Tongue (tissue), 2 donors: ENCODE results near the gene ATG10. TPM values are rescaled to one million over a fixed set of nuclear protein-coding genes. Genes with fewer than 3 reads are reported as not detected.
"Not testable (repeated sequence)": the region's sequence is repeated elsewhere in the genome, so short reads cannot be mapped to it uniquely, and the experiment has no call there.

Experiments
- DNase-seq: peaks from one replicate; pipeline ENCODE4 v3.0.0-alpha.2; 2015
- total RNA-seq: library from RNA; depleted of rRNA; stranded (reverse); fragments of >200 nt; gene quantifications from one replicate; pipeline ENCODE4 v1.2.3, GENCODE V29; 2014

ATG10 gene
- total RNA-seq, 1 donor from 2014 or later = 11.3 TPM

GRCh38 chr5:82129723-82130285, 158.0 kb downstream of the ATG10 start:
- no peak for DNase-seq

- DNase-seq = no peak
Measured at GRCh38 chr5:82130602-82131001, 158.8 kb downstream of the ATG10 start.

DNA sequence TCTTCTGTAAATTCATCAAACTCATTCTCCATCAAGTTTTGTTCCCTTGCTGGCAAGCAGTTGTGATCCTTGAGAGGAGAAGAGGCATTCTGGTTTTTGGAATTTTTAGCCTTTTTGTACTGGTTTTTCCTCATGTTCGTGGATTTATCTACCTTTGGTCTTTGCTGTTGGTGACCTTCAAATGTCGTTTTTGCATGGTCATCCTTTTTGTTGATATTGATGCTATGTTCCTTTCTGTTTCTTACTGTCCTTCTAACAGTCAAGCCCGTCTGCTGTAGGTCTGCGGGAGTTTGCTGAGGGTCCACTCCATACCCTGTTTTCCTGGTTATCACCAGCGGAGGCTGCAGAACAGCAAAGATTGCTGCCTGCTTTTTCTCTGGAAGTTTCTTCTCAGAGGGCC, 165.4 kb downstream of the ATG10 start:
- no peak for DNase-seq

GRCh38 chr5:82139837-82140236, 168.0 kb downstream of the ATG10 start:
- not testable (repeated sequence) for DNase-seq

DNA sequence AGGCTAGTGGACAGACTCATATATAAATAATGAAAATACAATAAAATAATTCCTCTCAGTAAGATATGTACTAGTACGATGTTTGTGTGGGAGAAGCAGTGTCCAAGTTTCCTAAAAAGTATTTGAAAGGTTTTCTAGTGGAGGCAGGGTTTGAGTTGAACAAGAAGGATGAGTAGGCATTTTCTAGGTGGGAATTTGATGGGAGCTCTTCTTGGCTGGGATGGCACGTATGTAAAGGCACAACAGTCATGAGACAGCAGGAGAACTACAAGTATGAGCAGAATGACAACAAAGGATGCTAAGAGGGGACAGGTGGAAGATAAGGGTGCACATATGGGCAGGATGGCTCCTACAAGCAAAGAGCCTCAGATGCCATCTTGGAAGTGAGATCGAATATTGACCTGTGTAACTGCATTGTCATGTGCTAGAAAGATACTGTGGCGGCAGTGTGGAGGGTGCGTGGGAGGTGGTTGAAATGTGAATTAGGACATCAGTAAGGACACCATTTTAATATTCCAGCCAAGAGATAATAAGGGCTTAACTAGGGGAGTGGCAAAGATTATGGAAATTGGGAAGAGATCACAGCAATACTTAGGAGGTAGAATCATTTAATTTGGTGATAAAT, 170.5 kb downstream of the ATG10 start:
- DNase-seq = no peak

DNA sequence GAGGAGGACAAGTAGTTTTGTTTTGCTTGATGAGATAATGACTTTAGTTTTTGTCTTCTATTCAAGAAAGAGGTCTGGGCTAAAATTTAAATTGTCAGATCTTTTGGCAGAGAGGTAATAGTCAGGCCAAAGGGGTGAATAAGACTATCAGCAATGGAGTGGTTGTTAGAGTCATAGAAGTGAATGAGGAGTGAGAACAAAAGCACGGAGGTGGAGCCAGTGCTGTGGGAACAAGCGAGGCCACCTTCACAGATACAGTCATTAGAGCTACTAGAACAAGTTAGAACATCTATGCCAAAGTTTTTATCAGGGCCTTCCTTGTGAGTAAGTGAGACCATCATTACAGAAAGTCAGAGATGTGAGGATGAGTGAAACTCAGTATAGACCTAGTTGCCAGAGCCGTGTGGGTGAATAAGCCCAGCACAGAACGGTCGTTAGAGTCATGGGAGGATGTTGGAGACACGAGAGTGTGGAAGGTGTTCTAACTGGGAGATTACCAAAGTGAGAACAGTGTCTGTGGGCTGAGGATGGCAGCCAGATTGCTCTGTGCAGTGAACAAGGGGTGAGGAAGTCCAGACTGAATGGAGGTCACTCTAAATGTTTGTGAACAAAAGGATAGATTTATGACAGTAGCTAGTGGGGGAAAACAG, 171.2 kb downstream of the ATG10 start:
- no peak for DNase-seq

DNA sequence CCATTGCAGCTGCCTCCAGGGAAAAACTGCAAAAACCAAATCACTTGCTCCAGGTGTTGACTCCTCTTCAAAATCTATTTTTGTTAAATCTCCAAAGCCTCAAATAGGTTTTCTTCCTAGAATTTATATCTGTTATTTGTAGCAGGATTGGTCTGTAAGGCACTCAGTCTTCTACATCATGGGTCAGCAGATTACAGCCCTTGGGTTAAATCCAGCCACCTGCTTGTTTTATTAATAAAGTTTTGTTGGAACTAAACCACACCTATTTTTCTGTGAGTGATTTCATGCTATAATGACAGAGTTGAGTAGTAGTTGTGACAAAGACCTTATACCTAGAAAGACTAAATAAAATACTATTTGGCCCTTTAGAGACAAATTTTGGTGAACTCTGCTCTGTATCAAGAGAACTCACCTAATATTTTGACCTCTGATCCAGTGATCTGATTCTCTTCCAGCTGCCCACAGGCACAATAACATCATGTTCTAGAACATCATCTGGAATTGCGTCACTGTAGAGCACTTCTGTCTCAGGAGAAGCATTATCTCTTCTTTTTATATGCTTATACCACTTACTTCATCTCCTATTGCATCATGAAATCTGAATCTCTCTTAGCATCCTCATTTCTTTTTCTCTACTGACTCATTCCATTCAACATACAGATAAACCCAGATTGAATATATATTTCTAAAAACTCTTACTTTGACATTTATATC, 176.2 kb downstream of the ATG10 start:
- DNase-seq = no peak

- DNase-seq = no peak
Measured at GRCh38 chr5:82149434-82149833, 177.6 kb downstream of the ATG10 start.

DNA sequence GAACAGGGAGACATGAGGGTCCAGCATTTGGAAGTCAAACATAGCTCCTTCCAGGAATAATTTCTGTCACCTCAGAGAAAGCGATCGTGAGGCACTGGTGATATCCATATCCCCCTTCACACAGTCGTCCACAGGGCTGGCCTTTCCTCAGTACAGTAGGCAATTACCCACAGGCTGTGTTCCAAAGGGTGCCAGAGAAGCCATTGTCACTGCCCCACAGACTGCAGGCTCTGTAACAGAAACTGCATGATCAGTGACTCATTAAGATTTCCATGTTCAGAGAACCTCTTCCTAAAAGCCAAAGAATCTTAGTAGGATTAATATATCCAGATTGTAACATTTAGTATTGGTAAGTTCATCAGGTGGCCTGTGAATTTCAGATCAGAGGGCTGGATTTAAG, 178.7 kb downstream of the ATG10 start:
- no peak for DNase-seq

GRCh38 chr5:82151204-82151603, 179.4 kb downstream of the ATG10 start:
- DNase-seq = no peak

DNA sequence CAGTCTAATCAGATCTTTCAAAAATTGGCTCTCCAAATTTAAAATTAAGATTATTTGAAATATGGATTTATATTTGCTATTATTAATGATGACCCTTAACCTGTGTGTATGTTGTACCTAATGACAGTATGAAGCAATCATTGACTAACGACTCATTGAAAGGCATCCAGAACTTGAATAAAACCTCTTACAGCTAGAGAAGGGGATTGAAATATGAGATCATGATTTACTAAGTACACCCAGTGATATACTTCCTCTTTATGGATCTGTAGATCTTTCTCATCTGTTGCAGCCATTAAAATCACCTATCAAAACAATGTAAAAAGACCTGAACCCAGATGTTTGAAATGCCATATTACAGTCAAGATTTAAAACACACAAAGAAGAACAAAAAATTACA, 179.8 kb downstream of the ATG10 start:
- no peak for DNase-seq

- no peak for DNase-seq
Measured at GRCh38 chr5:82152978-82153481, 181.2 kb downstream of the ATG10 start.

GRCh38 chr5:82154776-82155175, 183.0 kb downstream of the ATG10 start:
- no peak for DNase-seq

DNA sequence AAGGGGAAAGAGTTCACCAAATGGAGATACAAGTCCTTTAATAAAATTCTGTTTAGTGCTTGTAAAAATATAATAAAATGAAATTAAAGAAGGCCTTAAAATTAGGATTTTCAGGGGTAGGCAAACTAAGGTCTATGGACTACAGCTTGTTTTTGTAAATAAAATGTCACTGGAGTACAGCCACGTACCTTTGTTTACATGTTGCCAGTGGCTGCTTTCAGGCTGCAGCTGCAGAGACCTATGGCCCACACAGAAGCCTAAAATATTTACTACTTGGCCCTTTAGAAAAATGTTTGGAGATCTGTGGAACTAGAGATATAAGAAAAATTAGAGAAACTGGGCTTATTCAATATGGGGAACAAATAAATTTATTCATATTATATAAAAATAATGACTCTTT, 183.5 kb downstream of the ATG10 start:
- no peak for DNase-seq

DNA sequence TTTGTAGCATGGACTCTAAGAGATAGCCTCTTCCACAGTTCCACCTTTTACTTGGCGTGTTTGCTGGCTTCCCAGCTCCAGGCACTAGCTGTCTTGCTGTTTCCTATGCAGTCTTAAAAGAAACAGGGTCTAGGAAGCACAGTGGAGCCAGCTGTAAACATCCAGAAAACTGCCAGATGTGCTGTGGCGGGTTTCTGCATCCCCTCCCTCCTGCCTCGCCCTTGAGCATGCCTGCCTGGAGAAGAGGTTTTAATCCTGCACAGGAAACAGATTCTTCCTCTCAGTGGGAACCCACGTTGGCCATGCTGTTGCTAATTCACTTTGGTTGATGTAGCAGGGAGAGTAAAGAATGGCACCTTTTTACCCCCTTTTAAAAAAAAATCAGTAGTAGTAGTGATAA, 185.1 kb downstream of the ATG10 start:
- peak; percentile 28 for DNase-seq

GRCh38 chr5:82158755-82159413, 187.1 kb downstream of the ATG10 start:
- DNase-seq = no peak

- no peak for DNase-seq
Measured at GRCh38 chr5:82160948-82161347, 189.1 kb downstream of the ATG10 start.

GRCh38 chr5:82162573-82162972, 190.8 kb downstream of the ATG10 start:
- DNase-seq = no peak

- peak; percentile 44 for DNase-seq
Measured at GRCh38 chr5:82163452-82164175, 191.8 kb downstream of the ATG10 start.

GRCh38 chr5:82164176-82164976, 192.6 kb downstream of the ATG10 start:
- DNase-seq = peak; percentile 77
